Neural cell (in vitro differentiated cells): ENCODE measurements around the gene TECTB. TPM values are rescaled to one million over a fixed set of nuclear protein-coding genes. Genes with fewer than 3 reads are reported as not detected.

Experiments used
- H2AFZ ChIP-seq: fragments of 200-600, 300-800 bp; sonication (generic), shearing (Covaris generic); 2 replicates; pipeline ENCODE4 v1.6.0; 2014; ENCODE audit warnings: low read depth, mild to moderate bottlenecking, antibody characterized with exemption, low read length, moderate library complexity
- H3F3A ChIP-seq: fragments of 200-600 bp; shearing (Covaris generic); 2 replicates; pipeline ENCODE4 v1.6.1; 2016; ENCODE audit warnings: mild to moderate bottlenecking, moderate library complexity, mixed read lengths, antibody characterized with exemption, low read length; ENCODE audit not compliant: insufficient read depth, poor library complexity, severe bottlenecking
- H3K27ac ChIP-seq: fragments of 200-600, 300-800 bp; sonication (generic), shearing (Covaris generic); 2 replicates; pipeline ENCODE4 v1.5.1; 2014; ENCODE audit warnings: mild to moderate bottlenecking, low read length, moderate library complexity
- H3K27me3 ChIP-seq: fragments of 300-800, 200-600 bp; sonication (generic), shearing (Covaris generic); 2 replicates; pipeline ENCODE4 v1.6.0; 2014; ENCODE audit warnings: mild to moderate bottlenecking, low read depth, low read length, moderate library complexity; ENCODE audit not compliant: insufficient read depth
- H3K36me3 ChIP-seq: fragments of 300-800, 200-600 bp; sonication (generic), shearing (Covaris generic); 2 replicates; pipeline ENCODE4 v1.5.1; 2014; ENCODE audit warnings: mild to moderate bottlenecking, antibody characterized with exemption, low read length, moderate library complexity; ENCODE audit not compliant: insufficient read depth
- H3K4me2 ChIP-seq: fragments of 300-800, 200-600 bp; sonication (generic), shearing (Covaris generic); 2 replicates; pipeline ENCODE4 v1.6.0; 2014; ENCODE audit warnings: mild to moderate bottlenecking, low read length
- H3K4me3 ChIP-seq: fragments of 300-800, 200-600 bp; sonication (generic), shearing (Covaris generic); 2 replicates; pipeline ENCODE4 v1.5.1; 2014; ENCODE audit warnings: mild to moderate bottlenecking, low read length, moderate library complexity
- H3K79me2 ChIP-seq: fragments of 200-600 bp; shearing (Covaris generic); replicated peaks from 2 replicates; pipeline ENCODE4 v1.6.0; 2014; ENCODE audit warnings: mild to moderate bottlenecking, low read length, moderate library complexity; ENCODE audit not compliant: insufficient read depth
- H3K9ac ChIP-seq: fragments of 300-800, 200-600 bp; sonication (generic), shearing (Covaris generic); 2 replicates; pipeline ENCODE4 v1.6.1; 2016; ENCODE audit warnings: mild to moderate bottlenecking, low read length, mixed read lengths
- H3K9me2 ChIP-seq: fragments of 200-600 bp; shearing (Covaris generic); 2 replicates; pipeline ENCODE4 v1.6.1; 2016; ENCODE audit warnings: mild to moderate bottlenecking, low read length, mixed read lengths; ENCODE audit not compliant: insufficient read depth
- H3K9me3 ChIP-seq: fragments of 200-600, 300-800 bp; sonication (generic), shearing (Covaris generic); 2 replicates; pipeline ENCODE4 v1.6.1; 2016; ENCODE audit warnings: mild to moderate bottlenecking, mixed run types, low read length, moderate library complexity, mixed read lengths
- H4K20me1 ChIP-seq: fragments of 200-600 bp; shearing (Covaris generic); 2 replicates; pipeline ENCODE4 v1.6.1; 2016; ENCODE audit warnings: mild to moderate bottlenecking, mixed run types; ENCODE audit not compliant: insufficient read depth
- EP300 ChIP-seq: fragments of 450-650 bp; conservative IDR thresholded peaks from 2 replicates; pipeline ENCODE4 v1.6.1; 2014; ENCODE audit warnings: antibody characterized with exemption, mild to moderate bottlenecking, moderate library complexity; ENCODE audit not compliant: poor library complexity, severe bottlenecking
- EZH2 ChIP-seq: fragments of 200-600, 300-800 bp; shearing (Covaris generic), sonication (generic); IDR thresholded peaks from 2 replicates; pipeline ENCODE4 v1.6.1; 2014; ENCODE audit warnings: antibody characterized with exemption, low read length, borderline replicate concordance, mild to moderate bottlenecking; ENCODE audit not compliant: insufficient read depth, poor library complexity, severe bottlenecking
- MXI1 ChIP-seq: fragments of 450-650 bp; conservative IDR thresholded peaks from 2 replicates; pipeline ENCODE4 v1.6.1; 2014; ENCODE audit warnings: antibody characterized with exemption, mild to moderate bottlenecking; ENCODE audit not compliant: poor library complexity, severe bottlenecking
- POLR2AphosphoS5 ChIP-seq: IDR thresholded peaks from 2 replicates; pipeline ENCODE4 v1.6.1; 2012
- RAD21 ChIP-seq: fragments of 450-650 bp; conservative IDR thresholded peaks from 2 replicates; pipeline ENCODE4 v1.6.1; 2014; ENCODE audit warnings: antibody characterized with exemption, mild to moderate bottlenecking, moderate library complexity
- REST ChIP-seq: IDR thresholded peaks from 2 replicates; pipeline ENCODE4 v1.6.1; 2012; ENCODE audit warnings: borderline replicate concordance
- SMC3 ChIP-seq: fragments of 450-650 bp; conservative IDR thresholded peaks from 2 replicates; pipeline ENCODE4 v1.6.1; 2014; ENCODE audit warnings: antibody characterized with exemption, mild to moderate bottlenecking, moderate library complexity; ENCODE audit not compliant: poor library complexity
- TAF1 ChIP-seq: IDR thresholded peaks from 2 replicates; pipeline ENCODE4 v1.6.1; 2012; ENCODE audit warnings: low read depth
- polyA plus RNA-seq: library from polyadenylated mRNA; depleted of rRNA; stranded (reverse); fragments of >200 nt; gene quantifications from 2 replicates; pipeline ENCODE4 v1.2.3, GENCODE V29; 2014
- TF ChIP-seq, protein P1 (sequence below): fragments of 450-650 bp; IDR thresholded peaks from 2 replicates; pipeline ENCODE4 v1.5.1; 2014; ENCODE audit warnings: antibody characterized with exemption, mild to moderate bottlenecking, moderate library complexity; ENCODE audit not compliant: poor library complexity, severe bottlenecking

The TECTB gene
- polyA plus RNA-seq, 1 donor from 2014 or later = not detected

GRCh38 chr10:112311481-112311880 lies 28.3 kb downstream of the TECTB start:
- Histone ChIP-seq H4K20me1 (no peaks in the 10 kb centered on the region), H3K36me3 (no peaks in the 10 kb centered on the region), H3K27me3 (no peaks in the 10 kb centered on the region), H3K4me2 (no peak overlapping the region), H3K79me2 (no peaks in the 10 kb centered on the region), H2AFZ (no peak overlapping the region), H3K9me3 (no peaks in the 10 kb centered on the region), H3K27ac (no peak overlapping the region), H3K4me3 (no peak overlapping the region), H3K9me2 (no peaks in the 10 kb centered on the region), H3K9ac (no peak overlapping the region), H3F3A (no peaks in the 10 kb centered on the region)
- TF ChIP-seq SMC3 = no peak
- TF ChIP-seq EP300 = no peak
- TF ChIP-seq EZH2 = no peak
- TF ChIP-seq TAF1 = no peak
- TF ChIP-seq POLR2AphosphoS5 = no peak
- TF ChIP-seq, protein P1, sequence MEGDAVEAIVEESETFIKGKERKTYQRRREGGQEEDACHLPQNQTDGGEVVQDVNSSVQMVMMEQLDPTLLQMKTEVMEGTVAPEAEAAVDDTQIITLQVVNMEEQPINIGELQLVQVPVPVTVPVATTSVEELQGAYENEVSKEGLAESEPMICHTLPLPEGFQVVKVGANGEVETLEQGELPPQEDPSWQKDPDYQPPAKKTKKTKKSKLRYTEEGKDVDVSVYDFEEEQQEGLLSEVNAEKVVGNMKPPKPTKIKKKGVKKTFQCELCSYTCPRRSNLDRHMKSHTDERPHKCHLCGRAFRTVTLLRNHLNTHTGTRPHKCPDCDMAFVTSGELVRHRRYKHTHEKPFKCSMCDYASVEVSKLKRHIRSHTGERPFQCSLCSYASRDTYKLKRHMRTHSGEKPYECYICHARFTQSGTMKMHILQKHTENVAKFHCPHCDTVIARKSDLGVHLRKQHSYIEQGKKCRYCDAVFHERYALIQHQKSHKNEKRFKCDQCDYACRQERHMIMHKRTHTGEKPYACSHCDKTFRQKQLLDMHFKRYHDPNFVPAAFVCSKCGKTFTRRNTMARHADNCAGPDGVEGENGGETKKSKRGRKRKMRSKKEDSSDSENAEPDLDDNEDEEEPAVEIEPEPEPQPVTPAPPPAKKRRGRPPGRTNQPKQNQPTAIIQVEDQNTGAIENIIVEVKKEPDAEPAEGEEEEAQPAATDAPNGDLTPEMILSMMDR = no peak
- TF ChIP-seq REST = no peak
- TF ChIP-seq MXI1 = no peak
- no peak for TF ChIP-seq RAD21

GRCh38 chr10:112313234-112313633 lies 30.0 kb downstream of the TECTB start:
- Histone ChIP-seq H3K9me3 (no peaks in the 10 kb centered on the region), H3K36me3 (no peaks in the 10 kb centered on the region), H3K27ac (no peak overlapping the region), H3K9me2 (no peaks in the 10 kb centered on the region), H4K20me1 (no peaks in the 10 kb centered on the region), H2AFZ (no peak overlapping the region), H3K4me3 (no peak overlapping the region), H3K27me3 (no peaks in the 10 kb centered on the region), H3K79me2 (no peaks in the 10 kb centered on the region), H3K9ac (no peak overlapping the region), H3K4me2 (no peak overlapping the region), H3F3A (no peaks in the 10 kb centered on the region)
- TF ChIP-seq EZH2 = no peak
- no peak for TF ChIP-seq TAF1
- TF ChIP-seq MXI1 = no peak
- TF ChIP-seq, protein P1 = no peak
- no peak for TF ChIP-seq RAD21
- TF ChIP-seq REST = no peak
- TF ChIP-seq SMC3 = no peak
- no peak for TF ChIP-seq EP300
- no peak for TF ChIP-seq POLR2AphosphoS5
